ENCODE results near the gene CEACAM20.
"Not testable (repeated sequence)": the region's sequence is repeated elsewhere in the genome, so short reads cannot be mapped to it uniquely, and the experiment has no call there.

The CEACAM20 gene

DNA sequence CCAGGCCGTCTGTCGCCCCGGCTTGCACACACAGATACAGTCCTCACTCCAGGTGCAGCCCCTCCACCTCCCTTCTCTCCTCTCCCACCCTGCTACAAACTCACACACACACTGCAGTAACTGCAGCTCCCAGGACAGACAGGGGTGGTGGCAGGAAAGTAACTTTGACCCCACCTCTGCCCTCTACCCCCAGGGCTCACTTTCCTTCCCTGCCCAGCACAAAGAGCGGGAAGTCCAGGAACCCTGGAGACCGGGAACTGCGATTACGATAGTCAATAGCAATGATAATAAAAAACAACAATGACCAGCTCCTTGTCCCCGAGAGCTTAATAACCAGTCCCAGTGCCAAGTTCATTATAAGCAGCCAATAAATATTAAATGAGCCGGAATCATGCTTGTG lies at the start of gene CEACAM20:
Gene CEACAM20 (minus strand): TSS at position 140 of the 400 bp plus-strand sequence. CDS start 166 bp downstream, outside the sequence.
- no peak for DNase-seq

DNA sequence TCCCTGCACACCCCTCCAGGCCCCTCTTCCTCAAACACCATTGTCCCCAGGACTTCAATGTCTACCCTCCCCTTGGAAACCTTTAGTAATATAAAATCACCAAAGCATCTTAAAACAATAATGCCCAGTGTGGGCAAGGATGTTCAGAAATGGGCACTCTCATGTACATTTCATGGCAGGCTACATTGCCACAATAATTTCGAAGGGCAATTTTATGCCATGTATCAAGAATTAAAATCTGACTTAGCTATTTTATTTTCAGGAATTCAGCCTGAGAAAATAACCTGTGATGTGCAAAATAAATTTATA lies 48.0 kb upstream of the CEACAM20 start:
- no peak for DNase-seq

DNA sequence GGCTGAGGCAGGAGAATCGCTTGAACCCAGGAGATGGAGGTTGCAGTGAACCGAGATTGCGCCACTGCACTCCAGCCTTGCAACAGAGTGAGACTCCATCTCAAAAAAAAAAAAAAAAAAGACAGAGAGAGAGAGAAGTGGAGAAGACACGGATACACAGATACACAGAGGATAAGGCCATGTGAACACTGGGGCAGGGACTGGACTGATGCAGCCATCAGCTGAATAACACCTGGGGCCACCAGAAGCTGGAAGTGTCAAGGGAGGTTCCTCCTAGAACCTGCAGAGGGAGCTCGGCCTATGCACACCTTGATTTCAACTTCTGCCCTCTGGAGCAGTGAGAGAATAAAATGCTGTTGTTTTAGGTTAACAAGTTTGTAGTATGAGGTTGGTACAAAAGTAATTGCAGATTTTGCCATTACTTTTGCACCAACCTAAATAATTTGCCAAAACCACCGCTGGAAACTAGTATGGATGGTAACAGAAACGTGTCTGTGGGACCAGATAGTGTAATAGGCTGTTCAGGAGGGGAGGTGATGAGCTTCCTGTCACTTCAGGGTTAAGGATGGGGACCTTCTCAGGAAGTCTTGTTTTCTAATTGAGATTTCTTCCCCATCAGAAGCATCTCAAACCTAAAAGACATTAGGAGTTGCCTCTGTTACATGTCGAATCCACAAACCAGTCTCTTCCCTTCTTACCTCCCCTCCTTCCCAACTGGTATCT lies 47.5 kb upstream of the CEACAM20 start:
- no peak for DNase-seq

DNA sequence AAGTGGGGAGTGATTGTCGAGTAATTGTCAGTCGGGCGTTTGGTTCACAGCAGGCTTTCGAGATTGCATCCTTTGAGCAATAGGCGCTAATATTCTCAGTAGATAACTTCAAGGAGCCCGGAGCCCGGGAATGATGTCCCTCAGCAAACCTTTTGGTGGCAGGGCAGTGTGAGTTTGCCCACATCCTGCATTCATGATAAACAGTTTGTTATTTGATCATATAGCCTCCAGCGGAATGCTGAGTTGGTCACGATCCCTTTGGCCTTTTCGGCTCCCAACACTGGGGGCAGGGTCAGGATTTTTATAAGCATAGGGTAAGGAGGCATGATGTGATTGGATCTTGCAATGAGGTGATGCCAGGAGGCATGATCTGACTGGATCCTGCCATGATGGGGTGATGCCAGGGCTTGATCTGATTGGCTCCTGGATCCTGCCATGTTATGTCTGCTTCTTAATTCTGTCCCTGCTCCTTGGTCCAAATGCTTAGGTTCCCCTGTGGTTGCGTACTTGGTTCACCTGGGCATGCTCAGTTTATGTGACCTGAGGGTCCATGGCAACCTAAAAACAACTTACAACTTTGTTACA lies 45.7 kb upstream of the CEACAM20 start:
- no peak for DNase-seq

DNA sequence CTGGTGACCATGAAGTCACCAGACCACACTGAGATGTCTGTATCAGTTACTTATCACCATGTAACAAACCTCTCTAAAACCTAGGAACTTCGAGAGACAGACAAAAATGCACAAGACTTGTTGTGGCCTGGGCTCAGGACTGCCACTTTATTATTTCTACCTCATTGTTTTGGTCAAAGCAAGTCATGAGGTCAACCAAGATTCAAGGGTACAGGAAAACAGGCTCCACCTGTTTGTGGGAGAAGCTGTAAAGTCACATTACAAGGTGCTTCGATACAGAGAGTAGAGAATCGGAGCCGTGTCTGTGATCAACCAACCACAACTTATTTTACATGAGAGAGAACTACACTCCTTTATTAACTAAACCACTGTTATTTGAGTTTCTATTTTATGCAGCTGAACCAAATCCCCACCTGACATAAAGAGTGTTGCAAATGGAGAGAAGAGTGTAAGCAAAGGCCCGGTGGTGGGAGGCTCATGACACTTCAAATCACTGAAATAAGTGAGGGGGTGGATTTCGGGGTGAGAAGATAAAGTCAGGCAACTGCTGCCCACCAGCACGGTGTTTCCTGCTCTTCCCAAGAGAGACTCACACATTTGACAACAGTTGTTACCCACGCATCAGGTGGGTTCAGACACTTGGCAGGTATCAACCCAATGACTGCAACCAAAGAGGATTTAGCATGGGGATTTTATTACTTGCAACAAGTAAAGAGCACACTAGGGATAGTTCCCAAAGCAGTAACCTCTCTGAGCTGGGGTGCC lies 44.9 kb upstream of the CEACAM20 start:
- DNase-seq: no peak

DNA sequence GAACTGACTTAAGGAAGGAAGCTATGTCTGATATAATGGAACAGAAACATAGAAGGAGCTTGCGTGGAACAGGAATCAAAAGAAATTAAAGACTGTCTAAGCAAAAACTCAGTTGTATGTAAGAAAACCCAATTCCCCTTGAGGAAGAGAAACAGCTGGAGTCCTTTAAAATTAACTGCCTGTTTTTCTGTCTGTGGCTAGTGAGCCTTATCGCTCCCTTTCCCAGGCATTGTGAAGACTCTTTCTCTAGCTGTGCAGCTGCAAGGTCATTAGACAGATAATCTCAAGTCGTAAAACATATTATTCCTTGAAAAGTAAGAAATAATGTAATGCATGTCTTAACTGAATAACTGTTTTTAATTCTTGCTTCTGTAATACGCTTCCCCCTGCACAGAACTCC lies 44.2 kb upstream of the CEACAM20 start:
- DNase-seq: no peak

DNA sequence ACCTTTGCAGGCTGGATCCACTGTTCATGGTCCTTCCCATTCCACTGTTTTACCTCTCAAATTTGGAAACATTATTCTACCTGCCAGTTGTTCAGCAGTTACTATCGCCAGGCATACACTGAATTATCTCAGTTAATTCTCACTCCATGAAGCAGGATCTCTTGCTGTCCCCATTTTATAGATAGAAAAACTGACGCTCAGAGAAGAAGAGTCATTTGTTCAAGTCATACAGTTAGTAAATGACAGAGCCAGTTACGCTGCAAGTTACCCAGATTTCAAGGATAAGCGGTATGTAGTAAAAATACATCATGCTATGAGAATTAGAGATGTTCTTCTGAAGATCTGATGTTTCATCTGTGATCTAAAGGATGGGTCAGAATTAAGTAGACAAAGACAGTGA lies 43.7 kb upstream of the CEACAM20 start:
- DNase-seq: no peak

DNA sequence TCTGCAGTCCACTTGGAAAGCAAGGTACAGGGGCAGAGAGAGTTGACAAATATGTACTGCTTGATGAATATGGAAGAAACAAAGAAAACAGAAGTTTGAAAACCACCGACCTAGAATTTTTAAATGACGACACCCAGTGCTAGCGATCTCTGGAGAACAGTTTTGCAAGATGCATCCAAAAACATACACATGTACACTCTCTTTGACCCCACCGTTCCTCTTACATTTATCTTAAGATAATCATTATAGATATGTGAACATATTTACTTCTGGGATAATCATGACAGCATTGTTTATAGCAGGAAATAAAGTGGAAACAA lies 43.1 kb upstream of the CEACAM20 start:
- no peak for DNase-seq

DNA sequence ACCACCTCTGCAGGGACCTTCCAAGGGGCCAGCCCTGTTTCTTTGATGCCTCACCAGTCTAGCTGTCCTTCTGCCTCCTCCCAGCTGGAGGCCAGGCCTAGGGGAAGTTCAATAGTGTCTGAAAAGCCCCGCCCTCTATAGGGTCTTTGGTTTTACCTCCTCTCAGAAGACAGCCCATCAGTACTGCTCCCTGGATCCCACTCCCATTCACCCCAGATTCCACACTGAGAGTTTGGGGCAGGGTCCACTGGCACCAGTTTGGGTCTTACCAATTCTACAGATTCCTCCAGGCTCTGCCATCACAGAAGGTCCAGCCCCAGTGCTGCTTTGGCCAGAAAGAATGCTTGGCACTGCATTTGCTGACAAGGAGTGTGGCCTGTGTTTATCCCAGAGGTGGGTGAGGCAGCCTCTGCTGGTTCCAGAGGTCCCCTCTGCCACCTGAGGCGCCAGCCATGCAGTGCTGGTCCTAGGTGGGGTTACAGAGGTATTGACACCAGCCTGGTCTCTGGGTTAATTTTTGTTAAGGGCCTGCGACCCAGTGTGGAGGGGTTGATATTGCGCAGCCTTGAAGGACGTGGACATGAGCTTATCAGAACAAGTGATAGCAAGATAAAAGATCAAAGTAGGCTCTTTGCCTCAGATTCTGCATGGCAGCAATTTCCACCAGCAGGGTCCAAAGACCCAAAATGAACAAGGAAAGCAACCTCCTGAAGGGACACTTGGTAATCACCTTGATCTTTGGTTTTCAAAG lies 42.5 kb upstream of the CEACAM20 start:
- no peak for DNase-seq

DNA sequence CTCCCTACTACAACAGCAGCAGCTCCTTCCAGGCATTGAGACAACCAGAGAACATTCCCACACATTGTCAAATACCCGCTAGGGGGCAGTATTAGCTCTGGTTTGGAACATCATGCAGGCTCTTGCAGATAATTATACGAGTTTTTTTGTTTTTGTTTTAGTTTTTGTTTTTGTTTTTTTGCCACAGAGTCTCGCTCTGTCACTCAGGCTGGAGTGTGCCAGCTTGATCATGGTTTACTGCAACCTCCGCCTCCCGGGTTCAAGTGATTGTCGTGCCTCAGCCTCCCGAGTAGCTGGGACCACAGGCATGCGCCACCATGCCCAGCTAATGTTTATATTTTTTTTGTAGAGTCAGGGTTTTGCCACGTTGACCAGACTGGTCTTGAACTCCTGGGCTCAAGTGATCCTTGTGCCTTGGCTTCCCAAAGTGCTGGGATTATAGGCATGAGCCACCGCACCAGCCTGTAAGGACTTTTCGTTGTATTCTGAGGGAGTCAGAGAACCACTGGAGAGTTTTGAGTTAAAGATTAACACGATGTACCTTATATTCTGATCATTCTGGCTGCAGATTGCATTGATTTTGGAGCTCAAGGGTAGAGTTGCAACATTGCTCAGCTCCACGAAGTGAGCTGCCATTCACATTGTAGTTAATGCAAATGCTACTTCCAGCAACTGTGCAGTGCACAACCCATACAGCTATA lies 41.7 kb upstream of the CEACAM20 start:
- DNase-seq: peak; percentile 54

DNA sequence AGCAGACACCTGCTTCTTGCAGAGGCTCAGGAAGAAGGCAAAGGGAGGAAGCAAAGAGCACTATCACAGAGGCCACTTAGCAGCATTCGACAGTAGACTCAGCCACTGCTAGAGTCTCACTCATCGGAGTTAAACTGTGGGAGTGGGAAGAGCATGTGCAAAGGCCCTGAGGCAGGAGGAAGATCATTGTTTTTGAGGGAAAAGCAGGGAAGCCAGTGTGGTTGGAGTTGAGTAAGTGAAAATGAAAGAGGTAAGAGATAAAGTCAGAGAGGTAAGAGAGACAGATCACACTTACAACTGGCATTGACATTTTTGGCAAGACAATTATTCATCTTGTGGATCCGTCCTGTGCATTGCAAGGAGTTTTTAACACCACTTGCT lies 41.1 kb upstream of the CEACAM20 start:
- no peak for DNase-seq

DNA sequence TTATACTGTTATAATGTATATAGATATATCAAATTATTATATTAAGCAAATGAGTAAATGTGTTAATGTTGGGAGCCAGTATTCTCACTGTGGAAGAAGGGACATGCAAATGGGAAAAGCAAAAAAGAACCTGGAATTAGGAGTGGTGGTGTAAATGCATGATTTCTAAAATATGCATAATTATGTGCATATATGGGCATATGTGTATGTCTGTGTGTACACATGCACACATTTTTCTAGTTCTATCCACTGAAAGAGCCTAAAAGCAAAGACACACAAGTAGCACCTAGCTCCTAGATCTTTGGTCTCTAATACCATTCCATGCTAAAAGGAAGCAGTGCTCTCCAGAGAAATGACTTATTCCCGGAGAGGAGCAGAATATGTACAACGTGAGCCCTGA lies 38.3 kb upstream of the CEACAM20 start:
- DNase-seq: no peak

DNA sequence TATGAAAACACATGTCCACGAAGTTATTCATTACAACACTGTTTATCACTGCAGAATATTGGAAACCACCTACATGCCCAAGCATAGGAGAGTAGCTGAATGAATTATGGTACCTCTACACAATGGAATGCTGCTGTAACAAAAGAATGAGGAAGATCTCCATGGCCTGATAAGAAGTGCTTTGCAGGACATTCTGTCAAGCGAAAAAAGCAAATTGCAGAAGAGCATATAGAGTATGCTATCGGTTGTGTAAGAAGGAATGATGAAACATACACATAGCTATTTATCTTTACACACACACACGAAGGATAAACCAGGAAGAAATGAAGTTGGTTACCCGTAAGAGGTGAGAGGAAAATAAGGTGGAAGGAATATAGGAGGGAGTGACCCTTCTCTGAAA lies 37.5 kb upstream of the CEACAM20 start:
- DNase-seq: no peak

DNA sequence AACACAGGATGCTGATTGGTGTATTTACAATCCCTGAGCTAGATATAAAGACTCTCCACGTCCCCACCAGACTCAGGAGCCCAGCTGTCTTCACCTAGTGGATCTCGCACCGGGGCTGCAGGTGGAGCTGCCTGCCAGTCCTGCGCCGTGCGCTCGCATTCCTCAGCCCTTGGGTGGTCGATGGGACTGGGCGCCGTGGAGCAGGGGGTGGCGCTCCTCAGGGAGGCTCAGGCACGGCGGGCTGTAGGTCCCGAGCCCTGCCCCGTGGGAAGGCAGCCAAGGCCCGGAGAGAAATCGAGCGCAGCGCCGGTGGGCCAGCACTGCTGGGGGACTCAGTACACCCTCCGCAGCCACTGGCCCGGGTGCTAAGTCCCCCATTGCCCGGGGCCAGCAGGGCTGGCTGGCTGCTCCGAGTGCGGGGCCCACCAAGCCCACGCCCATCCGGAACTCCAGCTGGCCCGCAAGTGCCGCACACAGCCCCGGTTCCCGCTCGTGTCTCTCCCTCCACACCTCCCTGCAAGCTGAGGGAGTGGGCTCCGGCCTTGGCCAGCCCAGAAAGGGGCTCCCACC lies 33.7 kb upstream of the CEACAM20 start:
- not testable (repeated sequence) for DNase-seq

DNA sequence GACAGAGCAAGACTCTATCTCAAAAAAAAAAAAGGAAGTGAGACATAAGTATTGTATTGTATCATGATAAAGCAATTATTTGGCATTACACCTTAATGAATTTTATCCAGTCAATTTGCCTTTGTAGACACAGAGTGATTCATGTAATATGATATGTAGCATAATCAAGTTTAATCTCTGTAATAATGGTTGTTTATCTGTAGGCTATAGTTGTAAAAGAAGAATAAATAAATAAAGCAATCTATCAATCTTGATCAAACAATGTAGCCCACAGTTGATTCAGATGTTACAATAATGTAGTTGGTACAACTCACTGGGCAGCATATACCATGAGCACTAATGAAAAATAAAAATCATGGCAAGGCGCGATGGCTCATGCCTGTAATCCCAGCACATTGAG lies 28.5 kb upstream of the CEACAM20 start:
- DNase-seq: no peak

DNA sequence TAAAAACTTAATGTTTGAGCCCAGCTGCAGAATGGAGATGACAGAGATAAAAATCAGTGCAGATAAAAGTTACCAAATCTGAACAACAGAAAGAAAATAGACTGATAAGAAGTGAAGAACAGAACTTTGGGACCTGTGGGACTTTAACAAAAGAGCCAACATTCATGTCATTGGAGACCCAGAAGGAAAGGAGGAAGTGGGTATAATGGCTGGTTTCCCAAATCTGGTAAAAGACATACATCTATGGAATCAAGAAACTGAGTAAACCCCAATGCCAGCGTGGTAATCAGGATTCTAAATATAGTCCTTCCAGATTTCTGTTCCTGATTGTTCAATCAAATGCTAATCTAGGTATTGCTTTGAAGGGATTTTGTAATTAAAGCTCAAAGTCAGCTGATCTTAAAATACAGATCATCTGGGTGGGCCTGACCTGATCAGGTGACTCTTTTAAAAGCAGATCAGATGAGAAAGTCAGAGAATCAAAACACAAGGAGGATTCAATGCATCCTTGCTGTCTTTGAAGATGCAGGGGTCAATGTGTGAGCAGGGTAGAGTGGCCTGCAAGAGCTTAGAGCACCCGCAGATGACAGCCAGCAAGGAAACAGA lies 25.3 kb upstream of the CEACAM20 start:
- no peak for DNase-seq

DNA sequence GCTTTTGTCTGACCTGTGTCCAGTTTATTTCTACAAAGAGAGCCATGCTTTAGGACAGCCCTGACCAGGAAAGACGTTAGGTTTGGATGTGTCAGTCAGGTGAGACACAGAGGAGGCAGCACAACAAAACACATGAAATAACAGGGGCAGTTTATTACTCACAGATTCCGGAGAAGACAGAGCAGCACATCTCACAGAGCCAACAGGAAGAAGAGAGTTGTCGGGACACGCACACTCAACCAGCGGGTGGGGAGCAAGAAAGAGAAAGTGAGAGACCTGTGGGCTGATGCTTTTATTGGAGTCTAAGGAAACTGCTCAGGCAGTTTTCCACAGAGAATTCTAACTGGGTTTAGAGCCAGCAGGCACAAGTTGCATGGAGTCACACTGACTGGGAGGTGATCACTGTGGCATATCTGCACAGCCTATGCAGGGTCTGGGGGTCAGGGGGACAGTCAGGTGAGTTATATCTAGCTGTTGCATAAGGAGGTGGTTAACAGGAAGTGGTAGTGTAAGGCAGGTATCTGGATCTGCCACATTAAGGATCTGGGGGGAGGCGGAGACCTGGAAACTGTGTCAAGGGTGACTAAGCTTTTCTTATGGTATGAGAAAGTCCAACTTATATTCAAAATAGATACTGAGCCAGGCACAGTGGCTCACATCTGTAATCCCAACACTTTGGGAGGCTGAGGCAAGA lies 24.1 kb upstream of the CEACAM20 start:
- DNase-seq: peak; percentile 32

DNA sequence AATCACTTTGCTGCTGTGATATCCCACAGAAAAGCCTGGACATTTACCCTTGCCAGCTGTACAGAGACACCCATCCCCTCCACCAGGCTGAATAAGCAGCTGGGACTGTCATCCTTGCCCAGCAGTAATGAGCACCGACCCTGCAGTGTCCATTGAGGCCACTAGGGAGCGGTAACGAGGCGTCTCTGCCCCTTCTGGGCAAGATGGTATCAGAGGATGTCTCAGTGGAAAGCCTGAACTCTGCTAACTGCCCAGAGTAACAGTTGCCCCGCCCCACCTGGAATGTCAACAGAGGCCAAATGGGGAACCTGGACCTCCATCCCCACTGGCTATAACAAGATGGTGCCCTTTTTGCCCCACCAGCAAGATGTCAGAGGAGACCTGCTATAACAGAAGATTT lies 22.8 kb upstream of the CEACAM20 start:
- peak; percentile 2 for DNase-seq

DNA sequence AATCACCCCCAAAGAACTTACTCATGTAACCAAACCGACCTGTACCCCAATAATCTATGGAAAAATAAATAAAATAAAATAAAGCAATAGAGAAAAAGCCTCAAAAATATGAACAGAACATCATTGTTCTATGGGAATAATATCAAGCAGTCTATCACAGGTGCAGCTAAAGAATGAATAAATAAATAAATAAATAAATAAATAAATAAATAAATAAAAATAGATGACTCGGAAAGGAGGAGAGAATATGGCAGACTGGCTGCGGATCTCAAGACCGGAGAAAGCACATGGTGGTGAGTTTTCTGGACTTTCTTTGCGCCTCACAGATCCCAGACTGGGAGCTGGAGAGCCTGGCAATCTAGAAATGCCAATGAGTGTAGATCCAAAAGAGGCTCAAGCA lies 22.4 kb upstream of the CEACAM20 start:
- no peak for DNase-seq

DNA sequence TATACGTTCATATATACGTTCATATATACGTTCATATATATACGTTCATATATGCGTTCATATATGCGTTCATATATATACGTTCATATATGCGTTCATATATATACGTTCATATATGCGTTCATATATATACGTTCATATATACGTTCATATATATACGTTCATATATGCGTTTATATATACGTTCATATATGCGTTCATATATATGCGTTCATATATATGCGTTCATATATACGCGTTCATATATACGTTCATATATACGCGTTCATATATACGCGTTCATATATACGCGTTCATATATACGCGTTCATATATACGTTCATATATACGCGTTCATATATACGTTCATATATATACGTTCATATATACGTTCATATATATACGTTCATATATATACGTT lies 21.5 kb upstream of the CEACAM20 start:
- DNase-seq: not testable (repeated sequence)

DNA sequence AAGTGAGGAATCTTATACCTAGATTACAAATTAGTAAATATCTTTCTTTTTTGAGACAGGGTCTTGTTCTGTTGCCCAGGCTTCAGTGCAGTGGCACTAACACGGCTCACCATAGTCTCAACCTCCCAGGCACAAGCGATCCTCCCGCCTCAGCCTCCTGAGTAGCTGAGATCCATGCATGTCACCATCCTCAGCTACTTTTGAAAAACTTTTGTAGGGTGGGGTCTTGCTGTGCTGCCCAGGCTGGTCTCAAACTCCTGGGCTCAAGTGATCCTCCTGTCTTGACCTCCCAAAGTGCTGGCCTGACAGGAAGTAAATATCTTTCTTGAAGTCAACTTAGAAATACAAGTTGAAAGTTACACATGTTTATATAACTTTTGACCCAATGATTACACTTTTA lies 20.0 kb upstream of the CEACAM20 start:
- no peak for DNase-seq

DNA sequence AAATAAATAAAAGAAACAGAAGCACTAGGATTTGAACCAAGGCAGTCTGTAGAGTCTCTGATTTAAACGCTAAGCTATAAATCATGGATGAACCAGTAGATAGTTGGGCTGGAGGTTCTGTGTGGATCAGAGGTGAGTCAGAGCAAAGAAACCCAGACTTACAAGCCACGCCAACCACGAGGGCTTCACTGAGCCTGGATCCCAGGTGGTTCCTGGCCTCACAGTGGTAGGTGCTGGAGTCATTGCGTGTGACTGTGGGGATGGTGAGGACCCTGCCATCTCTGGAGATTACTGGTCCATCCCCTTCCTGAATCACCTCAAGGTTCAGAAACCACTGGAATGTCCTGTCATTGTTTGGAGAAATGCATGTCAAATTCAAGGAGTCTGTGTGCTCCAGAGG lies 19.3 kb upstream of the CEACAM20 start:
- DNase-seq: no peak
